CD4-positive, alpha-beta T cell treated with Interleukin-6 at 100 ng/mL for 8 hours (primary cell): ENCODE data around the gene MEPCE.
"Not testable (repeated sequence)": the region's sequence is repeated elsewhere in the genome, so short reads cannot be mapped to it uniquely, and the experiment has no call there.

Source experiments
- DNase-seq: peaks from one replicate; pipeline ENCODE4 v3.0.0-alpha.2; 2020; ENCODE audit warnings: mixed read lengths, low spot score

The MEPCE gene

GRCh38 chr7:100434297-100435144 lies 4.9 kb downstream of the MEPCE start:
- DNase-seq, result no peak

DNA sequence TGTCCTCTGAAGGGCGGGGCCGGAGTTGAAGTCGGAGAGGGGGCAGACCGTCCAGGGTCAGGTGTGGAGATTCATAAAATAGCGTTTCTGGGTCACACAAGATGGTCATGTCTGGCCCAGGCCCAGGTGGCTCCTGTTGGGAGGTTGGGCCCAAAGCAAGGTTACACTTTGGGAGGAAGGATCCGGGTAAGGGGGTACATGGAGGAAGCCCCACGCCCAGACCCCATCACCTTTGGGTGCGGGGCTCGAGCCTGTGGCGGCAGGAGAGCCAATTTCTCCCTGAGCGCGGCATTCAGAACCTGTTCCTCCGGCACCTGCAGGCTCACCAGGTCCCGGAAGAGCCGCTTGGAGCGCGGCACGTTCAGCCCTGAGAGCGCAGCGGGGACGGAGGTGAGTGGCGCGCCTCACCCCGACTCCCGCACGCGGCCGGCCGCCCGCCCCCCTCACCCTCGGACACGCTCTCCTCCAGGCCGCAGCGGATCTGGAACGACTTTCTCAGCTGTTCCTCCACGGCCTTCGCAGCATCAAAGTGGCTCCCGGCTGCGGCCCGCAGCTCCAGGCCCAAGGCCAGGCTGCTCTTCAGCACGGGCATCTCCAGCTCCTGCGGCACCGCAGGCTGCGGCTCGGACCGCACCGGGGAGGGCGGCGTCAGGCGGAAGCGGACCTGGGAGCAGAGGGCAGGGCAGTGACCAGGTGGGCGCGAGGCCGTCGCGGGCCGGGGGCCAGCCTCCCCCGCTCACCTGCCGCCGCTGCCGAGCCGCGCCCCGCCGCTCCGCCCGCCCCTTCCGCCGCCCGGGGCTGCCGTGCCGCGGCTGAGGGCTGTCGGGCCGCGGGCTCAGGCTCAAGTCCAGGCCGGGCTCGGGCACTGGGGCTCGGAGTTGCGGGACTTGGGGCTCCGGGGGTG lies 6.0 kb downstream of the MEPCE start:
- peak; percentile 48 for DNase-seq

- DNase-seq, result no peak
Measured at GRCh38 chr7:100437150-100438100, 7.8 kb downstream of the MEPCE start.

DNA sequence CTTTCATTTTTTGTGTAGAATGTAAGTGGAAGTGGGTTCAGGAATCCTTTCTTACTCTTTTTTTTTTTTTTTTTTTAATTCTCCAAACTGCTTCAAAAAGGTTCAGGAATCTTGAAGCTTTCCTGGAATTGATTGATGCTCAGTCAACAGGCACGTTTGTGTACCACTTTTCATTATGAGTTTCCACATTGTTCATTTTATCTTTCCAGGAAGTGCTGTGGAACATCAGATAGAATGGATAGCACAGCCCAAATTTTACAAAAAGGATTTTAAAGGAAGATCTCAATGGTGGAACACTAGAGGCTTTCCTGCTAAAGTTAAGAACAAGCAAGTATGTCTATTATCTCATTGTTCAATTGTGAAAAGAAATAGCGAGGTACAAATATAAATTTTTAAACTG lies 8.5 kb downstream of the MEPCE start:
- DNase-seq, result no peak

- not testable (repeated sequence) for DNase-seq
Measured at GRCh38 chr7:100438731-100439130, 9.1 kb downstream of the MEPCE start.

DNA sequence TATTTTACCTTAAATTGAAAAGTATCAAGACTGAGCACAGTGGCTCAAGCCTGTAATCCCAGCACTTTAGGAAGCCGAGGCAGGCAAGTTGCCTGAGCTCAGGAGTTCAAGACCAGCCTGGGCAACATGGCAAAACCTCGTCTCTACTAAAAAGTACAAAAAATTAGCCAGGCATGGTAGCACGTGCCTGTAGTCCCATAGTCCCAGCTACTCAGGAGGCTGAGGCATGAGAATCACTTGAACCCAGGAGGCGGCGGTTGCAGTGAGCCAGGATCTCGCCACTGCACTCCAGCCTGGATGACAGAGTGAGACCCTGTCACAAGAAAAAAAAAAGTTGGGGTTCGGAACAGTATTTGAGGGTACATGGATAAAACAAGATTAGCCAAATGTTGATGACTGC lies 9.6 kb downstream of the MEPCE start:
- not testable (repeated sequence) for DNase-seq

DNA sequence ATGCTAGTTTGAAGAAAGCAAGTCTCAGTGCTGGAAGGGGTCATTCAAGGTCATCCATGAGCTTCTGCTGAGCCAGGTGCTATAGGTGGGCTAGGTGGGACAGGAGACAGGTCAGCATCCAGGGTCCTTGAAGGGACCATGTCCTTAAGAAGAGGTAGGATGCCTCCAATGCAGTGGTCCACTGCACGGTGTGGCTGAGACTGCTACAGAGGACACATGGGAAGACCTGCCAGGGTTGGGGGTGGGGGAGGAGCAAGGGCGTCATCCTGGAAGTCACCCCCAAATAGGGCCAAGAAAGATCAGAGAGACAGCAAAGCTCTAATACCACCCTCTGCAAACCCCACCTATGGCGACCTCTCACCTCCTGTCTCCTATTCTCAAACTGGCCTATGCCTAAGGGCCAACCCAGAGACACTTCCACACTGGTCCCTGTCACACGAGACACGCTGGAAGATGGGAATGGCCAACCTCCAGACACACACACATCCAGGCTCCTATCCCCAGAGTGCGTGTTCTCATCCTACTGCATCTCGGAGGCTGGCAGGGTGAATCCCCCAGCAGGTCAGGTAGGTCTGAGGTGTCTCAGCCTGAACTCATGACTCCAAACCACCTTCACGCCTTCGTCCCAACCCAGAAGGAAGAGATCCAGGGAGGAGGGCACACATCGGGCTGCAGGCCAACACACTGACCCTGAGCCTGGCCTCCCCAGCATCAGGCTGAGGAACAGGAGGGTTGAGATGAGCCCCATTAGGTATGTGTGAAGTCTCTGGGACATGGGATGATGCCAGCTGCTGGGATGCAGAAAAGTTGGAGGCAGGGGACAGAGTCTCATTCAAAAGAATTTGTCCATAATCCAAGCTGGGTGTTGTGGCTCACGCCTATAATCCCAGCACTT lies 12.3 kb downstream of the MEPCE start:
- DNase-seq, result no peak

DNA sequence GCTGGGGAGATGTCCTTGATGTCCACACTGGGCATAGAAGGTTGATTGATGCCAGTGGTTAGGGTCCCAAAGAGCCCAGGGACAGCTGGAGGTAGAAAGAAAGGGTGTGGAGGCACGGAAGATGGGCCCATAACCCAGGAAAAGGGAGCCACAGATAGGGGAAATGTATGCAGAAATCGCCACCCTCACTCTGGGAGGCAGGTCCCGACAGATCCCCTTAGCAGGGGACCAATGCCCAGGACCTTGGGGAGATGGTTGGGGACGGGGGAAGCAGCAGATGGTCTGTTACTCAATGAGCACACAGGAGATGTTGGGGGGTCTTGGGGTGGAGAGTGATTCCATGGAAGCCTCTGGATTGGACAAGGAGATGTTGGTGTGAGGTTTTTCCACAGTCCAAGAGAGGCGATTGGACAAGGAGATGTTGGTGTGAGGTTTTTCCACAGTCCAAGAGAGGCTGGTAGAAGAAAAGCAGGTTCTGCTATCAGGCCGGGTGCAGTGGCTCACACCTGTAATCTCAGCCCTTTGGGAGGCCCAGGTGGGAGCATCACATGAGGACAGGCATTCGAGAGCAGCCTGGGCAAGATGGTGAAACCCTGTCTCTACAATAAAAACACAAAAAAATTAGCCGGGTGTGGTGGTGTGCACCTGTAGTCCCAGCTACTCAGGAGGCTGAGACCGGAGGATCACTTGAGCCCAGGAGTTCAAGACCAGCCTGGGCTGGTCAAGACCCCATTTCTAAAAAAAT lies 13.6 kb downstream of the MEPCE start:
- DNase-seq, result no peak

DNA sequence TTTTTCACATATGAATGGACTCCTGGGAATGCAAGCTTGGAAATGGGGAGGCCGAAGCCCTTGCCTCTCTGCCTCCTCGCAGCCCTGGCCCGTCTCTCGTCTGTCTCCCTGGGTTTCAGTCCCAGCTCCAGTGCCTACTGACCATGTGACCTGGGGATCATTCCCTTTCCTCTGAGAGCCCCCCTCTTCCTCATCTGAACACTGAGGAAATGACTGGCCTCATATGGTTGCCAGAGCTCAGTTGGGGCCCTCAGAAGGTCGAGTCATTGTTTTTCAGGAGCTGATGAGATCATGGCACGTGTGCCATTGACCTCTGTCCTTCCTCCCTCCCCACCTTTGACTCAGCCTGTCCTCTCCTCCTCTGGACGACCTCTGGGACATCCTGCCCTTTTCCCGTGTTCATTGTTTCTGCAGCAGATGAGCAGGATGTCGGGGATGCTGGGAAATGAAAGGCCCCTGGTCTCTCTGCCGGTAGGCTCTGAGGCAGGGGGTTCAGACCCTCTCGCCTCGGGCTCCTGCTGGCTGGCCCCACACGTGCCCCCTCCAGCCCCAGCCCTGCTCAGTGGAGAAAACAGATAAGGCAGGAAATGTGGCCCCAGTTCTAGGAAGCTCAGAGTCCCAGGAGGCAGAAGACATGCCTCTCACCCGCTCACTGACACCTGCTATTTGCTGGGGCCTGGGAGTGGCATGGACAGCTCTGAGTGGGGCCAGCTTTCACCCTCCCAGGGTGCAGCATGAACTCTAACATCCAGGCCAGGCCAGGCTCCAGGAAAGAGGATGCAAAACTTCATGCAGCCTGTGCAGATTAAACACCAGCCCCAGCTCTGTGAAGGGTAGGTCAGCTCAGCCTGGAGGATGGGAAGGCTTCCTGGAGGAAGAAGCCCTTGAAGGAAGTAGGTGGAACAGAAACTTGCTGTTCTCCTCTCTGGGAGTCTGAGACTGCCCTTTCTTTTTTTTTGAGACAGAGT lies 15.0 kb downstream of the MEPCE start:
- no peak for DNase-seq

- DNase-seq, result no peak
Measured at GRCh38 chr7:100446040-100446439, 16.4 kb downstream of the MEPCE start.

- not testable (repeated sequence) for DNase-seq
Measured at GRCh38 chr7:100447363-100447762, 17.7 kb downstream of the MEPCE start.

DNA sequence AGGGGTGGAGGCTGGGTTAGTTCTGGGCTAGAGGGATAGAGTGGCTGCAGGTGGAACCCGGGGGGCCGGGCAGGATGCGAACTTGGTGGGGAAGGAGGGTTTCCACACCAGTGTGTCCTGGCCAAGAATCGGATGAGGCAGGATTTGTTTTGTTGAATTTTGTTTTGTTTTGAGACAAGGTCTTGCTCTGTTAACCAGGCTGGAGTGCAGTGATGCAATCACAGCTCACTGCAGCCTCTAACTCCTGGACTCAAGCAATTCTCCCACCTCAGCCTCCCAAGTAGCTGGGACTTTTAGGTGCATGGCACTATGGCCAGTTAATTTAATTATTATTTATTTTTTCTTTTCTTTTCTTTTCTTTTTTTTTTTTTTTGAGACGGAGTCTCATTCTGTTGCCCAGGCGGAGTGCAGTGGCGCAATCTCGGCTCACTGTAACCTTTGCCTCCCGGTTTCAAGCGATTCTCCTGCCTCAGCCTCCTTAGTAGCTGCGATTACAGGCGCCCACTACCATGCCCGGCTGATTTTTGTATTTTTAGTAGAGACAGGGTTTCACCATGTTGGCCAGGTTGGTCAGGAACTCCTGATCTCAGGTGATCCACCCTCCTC lies 19.7 kb downstream of the MEPCE start:
- DNase-seq, result no peak

DNA sequence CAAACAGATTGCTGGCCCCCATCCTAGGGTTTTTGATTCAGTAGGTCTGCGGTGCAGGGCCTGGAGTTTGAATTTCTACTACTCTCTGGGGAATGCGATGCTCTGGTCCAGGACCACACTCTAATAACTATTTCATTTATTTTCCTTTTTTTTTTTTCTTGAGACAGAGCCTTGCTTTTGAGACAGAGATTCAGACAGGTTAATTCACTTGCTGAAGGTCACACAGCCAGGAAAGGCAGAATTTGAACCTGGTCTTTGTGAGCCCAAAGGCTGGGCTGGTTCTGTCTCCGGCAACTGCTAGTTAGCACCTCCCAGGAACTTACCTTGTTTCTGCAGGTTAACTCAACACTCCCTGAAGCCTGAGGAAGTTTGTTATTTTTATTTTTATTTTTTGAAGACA lies 22.9 kb downstream of the MEPCE start:
- DNase-seq, result no peak

- not testable (repeated sequence) for DNase-seq
Measured at GRCh38 chr7:100453854-100454253, 24.2 kb downstream of the MEPCE start.

DNA sequence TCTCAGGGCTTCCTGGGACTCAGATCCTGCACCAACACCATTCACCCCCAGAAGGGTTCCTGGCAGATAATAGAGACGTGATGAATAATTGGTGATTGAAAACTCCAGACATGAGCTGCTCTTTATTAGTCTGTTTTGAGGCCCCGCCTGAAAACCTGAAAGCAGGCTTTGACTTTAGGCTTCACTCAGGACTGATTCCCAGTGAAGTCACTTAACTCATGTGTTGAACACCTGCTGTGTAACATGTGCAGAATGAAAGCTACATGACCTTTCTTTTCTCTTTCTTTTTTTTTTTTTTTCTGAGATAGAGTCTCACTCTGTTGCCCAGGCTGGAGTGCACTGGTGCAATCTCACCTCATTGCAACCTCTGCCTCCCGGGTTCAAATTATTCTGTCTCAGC lies 25.6 kb downstream of the MEPCE start:
- DNase-seq, result no peak

DNA sequence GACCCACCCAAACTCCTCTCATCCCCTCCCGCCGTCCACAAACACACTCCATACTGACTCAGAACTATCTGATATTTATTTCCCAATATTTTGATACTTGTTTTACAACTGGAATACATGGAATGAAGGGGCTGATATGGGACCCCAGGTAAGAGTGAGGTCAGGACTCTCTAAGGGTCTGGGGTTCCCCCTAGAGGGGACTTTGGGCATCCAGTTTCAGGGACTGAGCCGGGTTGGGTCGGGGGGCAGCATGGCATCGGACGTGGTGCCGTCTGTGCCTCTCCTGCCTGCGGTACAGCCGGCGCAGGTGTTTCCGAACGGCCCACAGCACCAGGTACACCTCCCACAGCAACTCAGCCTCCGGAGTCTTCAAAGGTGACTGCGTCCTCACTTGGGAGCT lies 26.9 kb downstream of the MEPCE start:
- no peak for DNase-seq

- DNase-seq, result no peak
Measured at GRCh38 chr7:100457033-100457432, 27.4 kb downstream of the MEPCE start.

GRCh38 chr7:100464210-100464660 lies 34.6 kb downstream of the MEPCE start, which contains the start of gene SPACDR:
Gene SPACDR, minus strand, starts transcription at chr7:100464260. Its CDS starts 235 bp downstream, at chr7:100464025.
- DNase-seq, result no peak
